GM12878 (cell line): Measurements from ENCODE around the gene PAX1. TPM values are rescaled to one million over a fixed set of nuclear protein-coding genes. Genes with fewer than 3 reads are reported as not detected.

Experiments used
- ATAC-seq: fragments of 200-7000 bp; cut with Tn5 transposase; 3 replicates; pipeline ENCODE4 v1.9.1; 2020; ENCODE audit warnings: mild to moderate bottlenecking, moderate library complexity
- BruUV-seq: library from RNA; stranded (reverse); fragments of 400-500 nt; replicated peaks from 2 replicates; lab custom pipeline; 2021; lab: Mats Ljungman, UMichigan
- CTCF ChIA-PET: fragments of 300-600 bp; sonication (Branson Sonifier 250); formaldehyde crosslinking; extraction: SDS; loops from one replicate; lab custom pipeline; 2021; ENCODE audit warnings: inconsistent platforms; lab: Yijun Ruan, JAX
- POLR2A ChIA-PET: fragments of 350-600 bp; formaldehyde crosslinking; extraction: SDS; loops from one replicate; lab custom pipeline; 2021; ENCODE audit warnings: inconsistent platforms; lab: Charles Lee
- RAD21 ChIA-PET: fragments of 300-600 bp; sonication (Branson Sonifier 250); formaldehyde crosslinking; loops from one replicate; lab custom pipeline; 2023; ENCODE audit warnings: antibody characterized with exemption; ENCODE audit not compliant: unreplicated experiment; lab: Charles Lee
- SMC1A ChIA-PET: fragments of 300-600 bp; sonication (Branson Sonifier 250); formaldehyde crosslinking; loops from one replicate; lab custom pipeline; 2023; ENCODE audit not compliant: unreplicated experiment, uncharacterized antibody; lab: Charles Lee
- DNase-seq: peaks from one replicate; pipeline ENCODE4 v3.0.0-alpha.2; 2011; ENCODE audit warnings: low read depth, low spot score
- FAIRE-seq: peaks from 3 replicates; lab custom pipeline; 2011; peaks lifted over from hg19 to GRCh38; lab: Jason Lieb, UNC
- H2AFZ ChIP-seq: 2 replicates; pipeline ENCODE4 v1.6.0; 2011; ENCODE audit warnings: low read depth, low read length, control low read depth; ENCODE audit not compliant: control insufficient read depth
- H3K27ac ChIP-seq: 2 replicates; pipeline ENCODE4 v1.5.1; 2011; ENCODE audit warnings: control low read depth; ENCODE audit not compliant: control insufficient read depth, insufficient read depth
- H3K27me3 ChIP-seq, 2 experiments: replicated peaks in 1 of 2; 2 replicates each; pipeline versions ENCODE4 v1.6.0 to v1.6.1; 2011; ENCODE audit warnings: low read length in 1 of 2; ENCODE audit not compliant: control insufficient read depth in 2 of 2, insufficient read depth in 2 of 2
- H3K36me3 ChIP-seq, 2 experiments: 2 replicates each; pipeline ENCODE4 v1.5.1; 2011; ENCODE audit warnings: low read length in 1 of 2; ENCODE audit not compliant: control insufficient read depth in 2 of 2, insufficient read depth in 2 of 2
- H3K4me1 ChIP-seq: 2 replicates; pipeline ENCODE4 v1.6.1; 2011; ENCODE audit warnings: mild to moderate bottlenecking, low read length, moderate library complexity, mixed read lengths; ENCODE audit not compliant: control insufficient read depth, insufficient read depth
- H3K4me2 ChIP-seq: 2 replicates; pipeline ENCODE4 v1.6.0; 2011; ENCODE audit warnings: control low read depth; ENCODE audit not compliant: control insufficient read depth, insufficient read depth
- H3K4me3 ChIP-seq: fragments of 200-600 bp; sonication (generic); 2 replicates; pipeline ENCODE4 v1.5.1; 2016
- H3K79me2 ChIP-seq: 2 replicates; pipeline ENCODE4 v1.6.0; 2011; ENCODE audit warnings: low read length; ENCODE audit not compliant: control insufficient read depth, insufficient read depth
- H3K9ac ChIP-seq: 2 replicates; pipeline ENCODE4 v1.8.0; 2011; ENCODE audit warnings: low read length, control low read depth, mixed read lengths; ENCODE audit not compliant: control insufficient read depth, insufficient read depth
- H3K9me3 ChIP-seq: replicated peaks from 3 replicates; pipeline ENCODE4 v1.5.1; 2011; ENCODE audit warnings: mild to moderate bottlenecking, low read length; ENCODE audit not compliant: control insufficient read depth, insufficient read depth
- H4K20me1 ChIP-seq: 2 replicates; pipeline ENCODE4 v1.6.0; 2011; ENCODE audit not compliant: control insufficient read depth, insufficient read depth
- CHD4 ChIP-seq: fragments of 200-600 bp; sonication (generic); IDR thresholded peaks from 2 replicates; pipeline ENCODE4 v1.6.1; 2016; ENCODE audit warnings: mild to moderate bottlenecking
- EED ChIP-seq: sonication (generic); IDR thresholded peaks from 2 replicates; pipeline ENCODE4 v1.6.1; 2016; ENCODE audit warnings: antibody characterized with exemption, low read depth
- EZH2 ChIP-seq: IDR thresholded peaks from 2 replicates; pipeline ENCODE4 v1.6.1; 2012; ENCODE audit warnings: low read depth, mild to moderate bottlenecking, control low read depth, inconsistent platforms, low read length, borderline replicate concordance; ENCODE audit not compliant: control insufficient read depth
- FOXM1 ChIP-seq: IDR thresholded peaks from 2 replicates; pipeline ENCODE4 v1.6.1; 2012; ENCODE audit warnings: low read depth, mild to moderate bottlenecking, inconsistent platforms, low read length, moderate library complexity
- GABPA ChIP-seq: IDR thresholded peaks from 2 replicates; pipeline ENCODE4 v1.6.1; 2014; ENCODE audit warnings: antibody characterized with exemption, low read depth, mild to moderate bottlenecking, inconsistent platforms
- IKZF1 ChIP-seq: fragments of 450-650 bp; conservative IDR thresholded peaks from 2 replicates; pipeline ENCODE4 v1.6.1; 2017; ENCODE audit warnings: antibody characterized with exemption, mild to moderate bottlenecking
- JUND ChIP-seq: IDR thresholded peaks from 2 replicates; pipeline ENCODE4 v1.6.1; 2012; ENCODE audit warnings: low read depth, mild to moderate bottlenecking, low read length, improper control_type of control experiment, moderate library complexity
- MTA3 ChIP-seq: IDR thresholded peaks from 2 replicates; pipeline ENCODE4 v1.6.1; 2012; ENCODE audit warnings: low read length, inconsistent platforms, borderline replicate concordance
- RELB ChIP-seq: fragments of 450-650 bp; IDR thresholded peaks from 2 replicates; pipeline ENCODE4 v1.6.1; 2017; ENCODE audit warnings: low read depth, mild to moderate bottlenecking, moderate library complexity
- SMARCA5 ChIP-seq: fragments of 450-650 bp; IDR thresholded peaks from 2 replicates; pipeline ENCODE4 v1.6.1; 2017; ENCODE audit warnings: mild to moderate bottlenecking
- SUPT20H ChIP-seq: IDR thresholded peaks from 2 replicates; pipeline ENCODE4 v1.6.1; 2011; ENCODE audit warnings: low read depth, mild to moderate bottlenecking, low read length, moderate library complexity, borderline replicate concordance; ENCODE audit not compliant: control insufficient read depth
- WGBS: methylation state at CpG from one replicate; pipeline ENCODE4 v1.1.6; 2016; ENCODE audit warnings: low lambda C conversion rate; ENCODE audit not compliant: insufficient replicate concordance, insufficient coverage; ENCODE audit errors: missing lambda C conversion rate; 5-methylcytosine and 5-hydroxymethylcytosine counted together
- in situ Hi-C: fragments of 300-500 bp; cut with MboI; formaldehyde crosslinking; loops from 9 replicates; pipeline ENCODE4 v1.14.3; 2018; ENCODE audit warnings: mixed read lengths
- intact Hi-C: fragments of 100-400 bp; cut with micrococcal nuclease; formaldehyde crosslinking; loops from one replicate; pipeline ENCODE4 v1.14.2; 2022; ENCODE audit not compliant: unreplicated experiment
- polyA plus RNA-seq, 11 experiments: library from polyadenylated mRNA; depleted of rRNA in 4 of 11; unstranded in 6 of 11; stranded (reverse) in 5 of 11; fragments of >200 nt; fragmentation: Nextera tagmentation in 4 of 11; fragmentation: Illumina TruSeq in 1 of 11; extraction: Ambion mirVana in 4 of 11; extraction: Trizol in 1 of 11; gene quantifications; 1 replicate in 1 of 11; 2 replicates in 10 of 11; pipeline versions ENCODE4 v1.2.1 to v1.2.3, GENCODE V29; 2011 to 2016; ENCODE audit warnings: inconsistent platforms in 2 of 11, missing spikeins in 2 of 11, low read depth in 1 of 11
- total RNA-seq, 4 experiments: library from RNA; depleted of rRNA in 3 of 4; stranded (reverse); fragments of >200 nt in 3 of 4; fragmentation: Illumina TruSeq in 1 of 4; extraction: Trizol in 1 of 4; gene quantifications; 2 replicates each; pipeline versions ENCODE4 v1.2.1 to v1.2.3, GENCODE V29; 2013 to 2021
- TF ChIP-seq, protein P1 (sequence below): fragments of 450-650 bp; formaldehyde crosslinking; IDR thresholded peaks from 2 replicates; pipeline ENCODE4 v1.4.0; 2020; ENCODE audit warnings: mild to moderate bottlenecking, moderate library complexity
- TF ChIP-seq, protein P2 (sequence below): IDR thresholded peaks from 2 replicates; pipeline ENCODE4 v1.6.1; 2012; ENCODE audit warnings: mild to moderate bottlenecking, low read depth, low read length

Gene PAX1
- total and polyA plus RNA-seq, 10 of the 15 experiments (the other 5 are each of a cell fraction or from before 2014, with no cell fraction given) = not detected

DNA sequence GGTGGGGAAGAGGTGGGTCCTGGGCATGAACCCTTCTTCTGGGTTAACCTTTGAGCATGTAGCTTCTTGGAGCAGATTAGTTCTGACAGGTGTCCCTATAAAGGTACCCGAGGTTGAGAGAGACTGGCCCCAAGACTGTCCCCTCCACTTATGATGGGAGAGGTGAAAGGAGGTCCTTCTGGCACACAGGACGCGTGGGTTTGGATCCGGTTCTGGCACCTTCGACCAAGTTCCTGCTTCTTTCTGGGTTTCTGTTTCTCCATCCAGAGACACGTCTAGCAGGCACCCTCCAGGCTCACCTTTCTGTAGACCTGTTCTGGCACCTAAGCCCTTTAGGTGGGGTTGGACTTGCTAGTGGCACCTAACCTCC lies 4.1 kb downstream of the PAX1 start:
- Histone ChIP-seq H2AFZ (no peak overlapping the region), H3K9me3 (no peaks in the 10 kb centered on the region; the same call in 2 of the 3 replicates), H3K27me3 (peaks cover 6 to 19% of the 10 kb centered on the region in 2 experiments), H3K79me2 (no peaks in the 10 kb centered on the region), H3K36me3 (no peaks in the 10 kb centered on the region), H3K4me2 (no peak overlapping the region), H3K9ac (no peak overlapping the region), H3K4me1 (no peaks in the 10 kb centered on the region), H4K20me1 (no peaks in the 10 kb centered on the region), H3K4me3 (no peak overlapping the region), H3K27ac (no peak overlapping the region)
- TF ChIP-seq EED (no peak), CHD4 (no peak), EZH2 (no peak), MTA3 (no peak), FOXM1 (no peak), GABPA (no peak), RELB (no peak), IKZF1 (no peak), SUPT20H (no peak), JUND (no peak), SMARCA5 (no peak)
- TF ChIP-seq, protein P1, sequence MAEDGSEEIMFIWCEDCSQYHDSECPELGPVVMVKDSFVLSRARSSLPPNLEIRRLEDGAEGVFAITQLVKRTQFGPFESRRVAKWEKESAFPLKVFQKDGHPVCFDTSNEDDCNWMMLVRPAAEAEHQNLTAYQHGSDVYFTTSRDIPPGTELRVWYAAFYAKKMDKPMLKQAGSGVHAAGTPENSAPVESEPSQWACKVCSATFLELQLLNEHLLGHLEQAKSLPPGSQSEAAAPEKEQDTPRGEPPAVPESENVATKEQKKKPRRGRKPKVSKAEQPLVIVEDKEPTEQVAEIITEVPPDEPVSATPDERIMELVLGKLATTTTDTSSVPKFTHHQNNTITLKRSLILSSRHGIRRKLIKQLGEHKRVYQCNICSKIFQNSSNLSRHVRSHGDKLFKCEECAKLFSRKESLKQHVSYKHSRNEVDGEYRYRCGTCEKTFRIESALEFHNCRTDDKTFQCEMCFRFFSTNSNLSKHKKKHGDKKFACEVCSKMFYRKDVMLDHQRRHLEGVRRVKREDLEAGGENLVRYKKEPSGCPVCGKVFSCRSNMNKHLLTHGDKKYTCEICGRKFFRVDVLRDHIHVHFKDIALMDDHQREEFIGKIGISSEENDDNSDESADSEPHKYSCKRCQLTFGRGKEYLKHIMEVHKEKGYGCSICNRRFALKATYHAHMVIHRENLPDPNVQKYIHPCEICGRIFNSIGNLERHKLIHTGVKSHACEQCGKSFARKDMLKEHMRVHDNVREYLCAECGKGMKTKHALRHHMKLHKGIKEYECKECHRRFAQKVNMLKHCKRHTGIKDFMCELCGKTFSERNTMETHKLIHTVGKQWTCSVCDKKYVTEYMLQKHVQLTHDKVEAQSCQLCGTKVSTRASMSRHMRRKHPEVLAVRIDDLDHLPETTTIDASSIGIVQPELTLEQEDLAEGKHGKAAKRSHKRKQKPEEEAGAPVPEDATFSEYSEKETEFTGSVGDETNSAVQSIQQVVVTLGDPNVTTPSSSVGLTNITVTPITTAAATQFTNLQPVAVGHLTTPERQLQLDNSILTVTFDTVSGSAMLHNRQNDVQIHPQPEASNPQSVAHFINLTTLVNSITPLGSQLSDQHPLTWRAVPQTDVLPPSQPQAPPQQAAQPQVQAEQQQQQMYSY (CRISPR knock-in tag) = no peak
- TF ChIP-seq, protein P2, sequence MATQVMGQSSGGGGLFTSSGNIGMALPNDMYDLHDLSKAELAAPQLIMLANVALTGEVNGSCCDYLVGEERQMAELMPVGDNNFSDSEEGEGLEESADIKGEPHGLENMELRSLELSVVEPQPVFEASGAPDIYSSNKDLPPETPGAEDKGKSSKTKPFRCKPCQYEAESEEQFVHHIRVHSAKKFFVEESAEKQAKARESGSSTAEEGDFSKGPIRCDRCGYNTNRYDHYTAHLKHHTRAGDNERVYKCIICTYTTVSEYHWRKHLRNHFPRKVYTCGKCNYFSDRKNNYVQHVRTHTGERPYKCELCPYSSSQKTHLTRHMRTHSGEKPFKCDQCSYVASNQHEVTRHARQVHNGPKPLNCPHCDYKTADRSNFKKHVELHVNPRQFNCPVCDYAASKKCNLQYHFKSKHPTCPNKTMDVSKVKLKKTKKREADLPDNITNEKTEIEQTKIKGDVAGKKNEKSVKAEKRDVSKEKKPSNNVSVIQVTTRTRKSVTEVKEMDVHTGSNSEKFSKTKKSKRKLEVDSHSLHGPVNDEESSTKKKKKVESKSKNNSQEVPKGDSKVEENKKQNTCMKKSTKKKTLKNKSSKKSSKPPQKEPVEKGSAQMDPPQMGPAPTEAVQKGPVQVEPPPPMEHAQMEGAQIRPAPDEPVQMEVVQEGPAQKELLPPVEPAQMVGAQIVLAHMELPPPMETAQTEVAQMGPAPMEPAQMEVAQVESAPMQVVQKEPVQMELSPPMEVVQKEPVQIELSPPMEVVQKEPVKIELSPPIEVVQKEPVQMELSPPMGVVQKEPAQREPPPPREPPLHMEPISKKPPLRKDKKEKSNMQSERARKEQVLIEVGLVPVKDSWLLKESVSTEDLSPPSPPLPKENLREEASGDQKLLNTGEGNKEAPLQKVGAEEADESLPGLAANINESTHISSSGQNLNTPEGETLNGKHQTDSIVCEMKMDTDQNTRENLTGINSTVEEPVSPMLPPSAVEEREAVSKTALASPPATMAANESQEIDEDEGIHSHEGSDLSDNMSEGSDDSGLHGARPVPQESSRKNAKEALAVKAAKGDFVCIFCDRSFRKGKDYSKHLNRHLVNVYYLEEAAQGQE = no peak
- ChIA-PET SMC1A (no interaction called here), CTCF (no interaction called here), RAD21 (no interaction called here), POLR2A (no interaction called here)
- ATAC-seq = no peak
- BruUV-seq = no TSS peak
- no peak for DNase-seq
- intact Hi-C loops = no loop called here
- in situ Hi-C loops = no loop called here
- 5% methylated on average over 6 of the region's 6 CpGs for WGBS
- no peak for FAIRE-seq
